Embryonic facial prominence (tissue), 1 donor: ENCODE measurements around the gene LTBP4.
"Not testable (repeated sequence)": the region's sequence is repeated elsewhere in the genome, so short reads cannot be mapped to it uniquely, and the experiment has no call there.

Experiments
- DNase-seq: peaks from one replicate; pipeline ENCODE4 v3.0.0-alpha.2; 2016; ENCODE audit errors: extremely low spot score

The LTBP4 gene

GRCh38 chr19:40576585-40577451 is 24.4 kb upstream of the LTBP4 start, which contains the start of gene SHKBP1:
SHKBP1 (plus strand) TSS chr19:40576873; CDS start chr19:40576900, 27 bp downstream.
- DNase-seq = peak; percentile 86

- DNase-seq = no peak
Observed at GRCh38 chr19:40578442-40578908, 22.7 kb upstream of the LTBP4 start.

GRCh38 chr19:40580619-40581018 is 20.6 kb upstream of the LTBP4 start:
- no peak for DNase-seq

- DNase-seq = no peak
Observed at GRCh38 chr19:40581531-40581930, 19.6 kb upstream of the LTBP4 start.

GRCh38 chr19:40582467-40582866 is 18.7 kb upstream of the LTBP4 start:
- DNase-seq = no peak

GRCh38 chr19:40583283-40583682 is 17.9 kb upstream of the LTBP4 start:
- DNase-seq = no peak

GRCh38 chr19:40584007-40584406 is 17.2 kb upstream of the LTBP4 start:
- no peak for DNase-seq

- no peak for DNase-seq
Observed at GRCh38 chr19:40585241-40585981, 15.8 kb upstream of the LTBP4 start.

GRCh38 chr19:40585982-40586422 is 15.2 kb upstream of the LTBP4 start:
- no peak for DNase-seq

- no peak for DNase-seq
Observed at GRCh38 chr19:40586611-40587010, 14.6 kb upstream of the LTBP4 start.

- DNase-seq = no peak
Observed at GRCh38 chr19:40588110-40588854, 12.9 kb upstream of the LTBP4 start.

GRCh38 chr19:40588926-40589569 is 12.1 kb upstream of the LTBP4 start:
- DNase-seq = no peak

- no peak for DNase-seq
Observed at GRCh38 chr19:40589591-40590429, 11.4 kb upstream of the LTBP4 start.

GRCh38 chr19:40590464-40591265 is 10.5 kb upstream of the LTBP4 start:
- no peak for DNase-seq

GRCh38 chr19:40591724-40592123 is 9.4 kb upstream of the LTBP4 start:
- DNase-seq = not testable (repeated sequence)

- no peak for DNase-seq
Observed at GRCh38 chr19:40592170-40592569, 9.0 kb upstream of the LTBP4 start.

GRCh38 chr19:40594255-40594654 is 6.9 kb upstream of the LTBP4 start:
- no peak for DNase-seq

- DNase-seq = no peak
Observed at GRCh38 chr19:40594657-40595091, 6.5 kb upstream of the LTBP4 start.

GRCh38 chr19:40596608-40597328 is 4.4 kb upstream of the LTBP4 start:
- DNase-seq = no peak
